Small intestine (tissue), 7 donors: ENCODE data around the gene PLEKHG4B. TPM values are rescaled to one million over a fixed set of nuclear protein-coding genes. Genes with fewer than 3 reads are reported as not detected.

Source experiments
- DNase-seq, 2 donors: peaks; one replicate each; pipeline versions ENCODE4 v3.0.0 to v3.0.0-alpha.2; 2013
- FAIRE-seq: peaks from 2 replicates; lab custom pipeline; 2012; peaks lifted over from hg19 to GRCh38; lab: Jason Lieb, UNC
- H3K27ac ChIP-seq, 3 donors: one replicate each; pipeline ENCODE4 v1.5.1; 2013; ENCODE audit warnings: low read length in 2 of 3, mild to moderate bottlenecking in 2 of 3, control low read depth in 1 of 3, inconsistent platforms in 1 of 3, low read depth in 1 of 3, moderate library complexity in 1 of 3
- H3K27me3 ChIP-seq, 3 donors: one replicate each; pipeline ENCODE4 v1.6.1; 2013; ENCODE audit warnings: low read length in 3 of 3, inconsistent platforms in 1 of 3; ENCODE audit not compliant: control insufficient read depth in 3 of 3, insufficient read depth in 3 of 3
- H3K36me3 ChIP-seq, 3 donors: one replicate each; pipeline ENCODE4 v1.6.1; 2013; ENCODE audit warnings: low read length in 3 of 3, inconsistent platforms in 1 of 3, low read depth in 1 of 3, mild to moderate bottlenecking in 1 of 3, moderate library complexity in 1 of 3; ENCODE audit not compliant: control insufficient read depth in 3 of 3, insufficient read depth in 2 of 3
- H3K4me1 ChIP-seq, 3 donors: one replicate each; pipeline ENCODE4 v1.6.1; 2013; ENCODE audit warnings: low read length in 2 of 3, inconsistent platforms in 1 of 3, low read depth in 1 of 3, mild to moderate bottlenecking in 1 of 3, moderate library complexity in 1 of 3; ENCODE audit not compliant: control insufficient read depth in 3 of 3, insufficient read depth in 2 of 3
- H3K4me3 ChIP-seq, 3 donors: one replicate each; pipeline ENCODE4 v1.5.1; 2013; ENCODE audit warnings: low read length in 3 of 3, control low read depth in 1 of 3, inconsistent platforms in 1 of 3, low read depth in 1 of 3, mild to moderate bottlenecking in 1 of 3, moderate library complexity in 1 of 3
- H3K9me3 ChIP-seq, 2 donors: one replicate each; pipeline ENCODE4 v1.6.1; 2013; ENCODE audit warnings: low read depth in 1 of 2, low read length in 1 of 2; ENCODE audit not compliant: control insufficient read depth in 2 of 2, insufficient read depth in 1 of 2
- WGBS, 3 donors: extraction: QIAGEN DNeasy Blood & Tissue Kit; methylation state at CpG; one replicate each; pipeline ENCODE4 v1.1.7; 2013; 5-methylcytosine and 5-hydroxymethylcytosine counted together
- polyA plus RNA-seq, 4 donors: library from polyadenylated mRNA; stranded (reverse) in 3 of 4; unstranded in 1 of 4; fragments of 200-250 nt in 3 of 4; fragments of 120-200 nt in 1 of 4; gene quantifications; one replicate each; pipeline versions ENCODE4 v1.2.1 to v1.2.3, GENCODE V29; 2013
- donor health status: healthy with polysubstance abuse.
- donor health status: control.
- donor health status: control.
- donor health status: Bipolar disorder and iron deficiency.
- donor health status: healthy.

PLEKHG4B gene
- polyA plus RNA-seq, 4 donors: 0.01 to 0.44 TPM; not detected in 2

GRCh38 chr5:180286-180918 lies 88.4 kb downstream of the PLEKHG4B start:
- Histone ChIP-seq H3K36me3 (no peaks in the 10 kb centered on the region), H3K9me3 (no peaks in the 10 kb centered on the region), H3K4me3 (no peak overlapping the region), H3K27me3 (no peaks in the 10 kb centered on the region), H3K27ac (no peak overlapping the region), H3K4me1 (no peaks in the 10 kb centered on the region)
- DNase-seq (no peak), FAIRE-seq (no peak)
- 70 to 72% (median 71%) methylated on average over 13 of the region's 13 CpGs for WGBS, 3 donors

GRCh38 chr5:181160-181559 lies 89.2 kb downstream of the PLEKHG4B start:
- WGBS, 3 donors: 82 to 88% (median 85%) methylated on average over 9 of the region's 9 CpGs

GRCh38 chr5:181566-181965 lies 89.6 kb downstream of the PLEKHG4B start:
- no peaks in the 10 kb centered on the region for H3K4me1 ChIP-seq
- H3K27ac ChIP-seq: no peak overlapping the region
- H3K9me3 ChIP-seq: no peaks in the 10 kb centered on the region
- 78 to 91% (median 86%) methylated on average over 22 of the region's 22 CpGs for WGBS, 3 donors
- no peaks in the 10 kb centered on the region for H3K27me3 ChIP-seq
- H3K4me3 ChIP-seq: no peak overlapping the region
- H3K36me3 ChIP-seq: no peaks in the 10 kb centered on the region
- DNase-seq (no peak), FAIRE-seq (no peak)

More at GRCh38 chr5:181160-181559, 89.2 kb downstream of the PLEKHG4B start:
- DNase-seq (no peak), FAIRE-seq (no peak)
- Histone ChIP-seq H3K27ac (no peak overlapping the region), H3K36me3 (no peaks in the 10 kb centered on the region), H3K27me3 (no peaks in the 10 kb centered on the region), H3K9me3 (no peaks in the 10 kb centered on the region), H3K4me1 (no peaks in the 10 kb centered on the region), H3K4me3 (no peak overlapping the region)

- Histone ChIP-seq H3K27ac (no peak overlapping the region), H3K4me1 (no peaks in the 10 kb centered on the region), H3K4me3 (no peak overlapping the region), H3K36me3 (no peaks in the 10 kb centered on the region), H3K9me3 (no peaks in the 10 kb centered on the region), H3K27me3 (peaks cover 0 to 4% (median 0%) of the 10 kb centered on the region in 3 donors)
- FAIRE-seq (no peak), DNase-seq (no peak)
- 93 to 94% (median 94%) methylated on average over 12 of the region's 12 CpGs for WGBS, 3 donors
Measured at GRCh38 chr5:182126-182525, 90.2 kb downstream of the PLEKHG4B start.

GRCh38 chr5:184471-184870 lies 92.5 kb downstream of the PLEKHG4B start:
- H3K27me3 ChIP-seq: peaks cover 0 to 4% (median 0%) of the 10 kb centered on the region in 3 donors
- H3K36me3 ChIP-seq: no peaks in the 10 kb centered on the region
- H3K4me1 ChIP-seq: no peaks in the 10 kb centered on the region
- H3K9me3 ChIP-seq: no peaks in the 10 kb centered on the region
- H3K4me3 ChIP-seq: no peak overlapping the region
- FAIRE-seq (no peak), DNase-seq (no peak)
- 75 to 83% (median 82%) methylated on average over 7 of the region's 7 CpGs for WGBS, 3 donors
- no peak overlapping the region for H3K27ac ChIP-seq

GRCh38 chr5:185095-186070 lies 93.4 kb downstream of the PLEKHG4B start:
- no peak for DNase-seq
- no peaks in the 10 kb centered on the region for H3K36me3 ChIP-seq
- no peak overlapping the region for H3K4me3 ChIP-seq
- H3K27ac ChIP-seq: no peak overlapping the region
- H3K9me3 ChIP-seq: no peaks in the 10 kb centered on the region
- no peaks in the 10 kb centered on the region for H3K4me1 ChIP-seq
- H3K27me3 ChIP-seq: peaks cover 0 to 7% (median 0%) of the 10 kb centered on the region in 3 donors
- WGBS, 3 donors: 73 to 84% (median 80%) methylated on average over 21 of the region's 21 CpGs
- no peak for FAIRE-seq

- no peak overlapping the region for H3K4me3 ChIP-seq
- FAIRE-seq: no peak
- H3K27ac ChIP-seq: no peak overlapping the region
- peaks cover 0 to 2% (median 0%) of the 10 kb centered on the region in 3 donors for H3K4me1 ChIP-seq
- no peak for DNase-seq
- H3K27me3 ChIP-seq: peaks cover 0 to 14% (median 0%) of the 10 kb centered on the region in 3 donors
- H3K9me3 ChIP-seq: no peaks in the 10 kb centered on the region
- WGBS, 3 donors: 78 to 90% (median 83%) methylated on average over 24 to 28 of the region's 28 CpGs
- H3K36me3 ChIP-seq: no peaks in the 10 kb centered on the region
Measured at GRCh38 chr5:186091-187041, 94.4 kb downstream of the PLEKHG4B start.

- Histone ChIP-seq H3K4me3 (no peak overlapping the region), H3K4me1 (peaks cover 0 to 4% (median 0%) of the 10 kb centered on the region in 3 donors), H3K27ac (no peak overlapping the region), H3K36me3 (no peaks in the 10 kb centered on the region), H3K27me3 (peaks cover 0 to 16% (median 0%) of the 10 kb centered on the region in 3 donors), H3K9me3 (no peaks in the 10 kb centered on the region)
- DNase-seq (no peak), FAIRE-seq (no peak)
- 64 to 87% (median 76%) methylated on average over 13 of the region's 13 CpGs for WGBS, 3 donors
Measured at GRCh38 chr5:187042-187431, 95.1 kb downstream of the PLEKHG4B start.
